ENCODE measurements around the gene EYA4. TPM values are rescaled to one million over a fixed set of nuclear protein-coding genes. Genes with fewer than 3 reads are reported as not detected.

EYA4 gene
- total RNA-seq, 2 donors from 2014 or later: 0.11 to 0.26 TPM

- H3K9me3 Mint-ChIP-seq: no peaks in the 10 kb centered on the region
Measured at GRCh38 chr6:133540361-133540760, 299.2 kb downstream of the EYA4 start.

GRCh38 chr6:133541040-133541439 is 299.9 kb downstream of the EYA4 start:
- no peak for DNase-seq
- Mint-ChIP-seq H3K36me3 (ENCODE audit: low read depth) (no peaks in the 10 kb centered on the region), H3K27ac (no peak overlapping the region), H3K4me3 (no peak overlapping the region), H3K9me3 (no peaks in the 10 kb centered on the region), H3K27me3 (ENCODE audit: insufficient read depth) (no peaks in the 10 kb centered on the region), H3K4me1 (no peaks in the 10 kb centered on the region)
- Histone ChIP-seq H3K4me3 (ENCODE audit: low read length) (no peak overlapping the region), H3K4me1 (ENCODE audit: control insufficient read depth, insufficient read depth, low read length) (no peaks in the 10 kb centered on the region), H3K27ac (ENCODE audit: low read depth, low read length) (no peak overlapping the region), H3K9me3 (ENCODE audit: control insufficient read depth, low read length) (no peaks in the 10 kb centered on the region), H3K9ac (ENCODE audit: extremely low read depth, low read length, poor library complexity, severe bottlenecking) (no peak overlapping the region), H3K27me3 (ENCODE audit: control insufficient read depth, insufficient read depth, low read length, poor library complexity, severe bottlenecking) (no peaks in the 10 kb centered on the region), H3K36me3 (ENCODE audit: control insufficient read depth, insufficient read depth, low read length) (no peaks in the 10 kb centered on the region)
- 92% methylated on average over 2 of the region's 2 CpGs; no CpG with 5 or more reads in 1 of the 2 experiments for WGBS, 2 experiments (ENCODE audit: insufficient coverage in 1 of 2, insufficient read length in 1 of 2)
- TF ChIP-seq, protein P1, sequence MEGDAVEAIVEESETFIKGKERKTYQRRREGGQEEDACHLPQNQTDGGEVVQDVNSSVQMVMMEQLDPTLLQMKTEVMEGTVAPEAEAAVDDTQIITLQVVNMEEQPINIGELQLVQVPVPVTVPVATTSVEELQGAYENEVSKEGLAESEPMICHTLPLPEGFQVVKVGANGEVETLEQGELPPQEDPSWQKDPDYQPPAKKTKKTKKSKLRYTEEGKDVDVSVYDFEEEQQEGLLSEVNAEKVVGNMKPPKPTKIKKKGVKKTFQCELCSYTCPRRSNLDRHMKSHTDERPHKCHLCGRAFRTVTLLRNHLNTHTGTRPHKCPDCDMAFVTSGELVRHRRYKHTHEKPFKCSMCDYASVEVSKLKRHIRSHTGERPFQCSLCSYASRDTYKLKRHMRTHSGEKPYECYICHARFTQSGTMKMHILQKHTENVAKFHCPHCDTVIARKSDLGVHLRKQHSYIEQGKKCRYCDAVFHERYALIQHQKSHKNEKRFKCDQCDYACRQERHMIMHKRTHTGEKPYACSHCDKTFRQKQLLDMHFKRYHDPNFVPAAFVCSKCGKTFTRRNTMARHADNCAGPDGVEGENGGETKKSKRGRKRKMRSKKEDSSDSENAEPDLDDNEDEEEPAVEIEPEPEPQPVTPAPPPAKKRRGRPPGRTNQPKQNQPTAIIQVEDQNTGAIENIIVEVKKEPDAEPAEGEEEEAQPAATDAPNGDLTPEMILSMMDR (conservative IDR thresholded peaks at IDR 0.05): no peak

More at GRCh38 chr6:133540361-133540760, 299.2 kb downstream of the EYA4 start:
- no peak overlapping the region for H3K27ac ChIP-seq (ENCODE audit: low read depth, low read length)
- Mint-ChIP-seq H3K27me3 (ENCODE audit: insufficient read depth) (no peaks in the 10 kb centered on the region), H3K36me3 (ENCODE audit: low read depth) (no peaks in the 10 kb centered on the region), H3K4me3 (no peak overlapping the region), H3K4me1 (no peaks in the 10 kb centered on the region), H3K27ac (no peak overlapping the region)
- WGBS, 2 experiments (ENCODE audit: insufficient coverage in 1 of 2, insufficient read length in 1 of 2): 90% methylated on average over 3 of the region's 3 CpGs; no CpG with 5 or more reads in 1 of the 2 experiments
- H3K9me3 ChIP-seq (ENCODE audit: control insufficient read depth, low read length): no peaks in the 10 kb centered on the region
- no peak for DNase-seq
- no peaks in the 10 kb centered on the region for H3K4me1 ChIP-seq (ENCODE audit: control insufficient read depth, insufficient read depth, low read length)
- TF ChIP-seq, protein P1 (conservative IDR thresholded peaks at IDR 0.05): no peak
- no peaks in the 10 kb centered on the region for H3K27me3 ChIP-seq (ENCODE audit: control insufficient read depth, insufficient read depth, low read length, poor library complexity, severe bottlenecking)
- H3K9ac ChIP-seq (ENCODE audit: extremely low read depth, low read length, poor library complexity, severe bottlenecking): no peak overlapping the region
- H3K36me3 ChIP-seq (ENCODE audit: control insufficient read depth, insufficient read depth, low read length): no peaks in the 10 kb centered on the region
- H3K4me3 ChIP-seq (ENCODE audit: low read length): no peak overlapping the region

DNA sequence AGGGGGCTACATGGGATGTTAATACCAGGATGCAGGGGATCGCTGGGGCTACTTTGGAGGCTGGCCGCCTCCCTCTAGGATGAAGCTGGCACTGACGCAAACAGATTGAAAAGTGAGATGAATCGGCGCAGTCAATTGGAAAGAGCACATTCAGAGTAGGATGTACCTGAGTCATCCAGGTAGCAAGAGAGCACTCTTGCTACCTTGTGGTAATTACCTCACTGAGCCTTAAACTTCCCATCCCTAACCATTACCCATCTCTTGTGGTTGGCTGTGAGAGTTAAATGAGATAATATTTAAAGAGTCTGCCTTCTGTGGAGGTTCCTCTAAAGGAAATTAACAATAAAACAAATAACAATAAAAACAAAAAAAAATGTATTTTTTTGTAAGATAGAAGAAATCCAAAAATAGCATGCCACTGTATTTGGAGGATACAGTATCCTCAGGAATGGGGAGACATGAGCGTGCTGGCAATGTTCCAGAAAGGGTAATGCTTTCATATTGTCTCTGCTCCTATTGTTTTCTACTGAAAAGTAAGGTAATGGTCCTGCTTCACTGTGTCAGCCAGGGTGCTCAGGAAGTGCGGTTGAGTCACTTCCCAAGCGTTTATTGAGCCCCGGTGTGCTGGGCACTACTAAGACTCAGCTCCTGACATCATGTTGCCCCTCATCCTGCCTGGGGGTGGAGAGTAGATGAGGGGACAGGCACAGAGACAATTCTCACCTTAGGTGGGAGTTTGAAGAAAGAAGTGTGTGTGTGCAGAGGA is 301.1 kb downstream of the EYA4 start:
- Histone ChIP-seq H3K27ac (ENCODE audit: low read depth, low read length) (no peak overlapping the region), H3K9ac (ENCODE audit: extremely low read depth, low read length, poor library complexity, severe bottlenecking) (no peak overlapping the region), H3K36me3 (ENCODE audit: control insufficient read depth, insufficient read depth, low read length) (no peaks in the 10 kb centered on the region), H3K4me3 (ENCODE audit: low read length) (no peak overlapping the region), H3K27me3 (ENCODE audit: control insufficient read depth, insufficient read depth, low read length, poor library complexity, severe bottlenecking) (no peaks in the 10 kb centered on the region), H3K4me1 (ENCODE audit: control insufficient read depth, insufficient read depth, low read length) (no peaks in the 10 kb centered on the region), H3K9me3 (ENCODE audit: control insufficient read depth, low read length) (no peaks in the 10 kb centered on the region)
- H3K4me3 Mint-ChIP-seq: no peak overlapping the region
- TF ChIP-seq, protein P1 (conservative IDR thresholded peaks at IDR 0.05): no peak
- H3K27ac Mint-ChIP-seq: no peak overlapping the region
- WGBS, 2 experiments (ENCODE audit: insufficient coverage in 1 of 2, insufficient read length in 1 of 2): 91 to 92% methylated on average over 7 to 9 of the region's 9 CpGs
- no peaks in the 10 kb centered on the region for H3K9me3 Mint-ChIP-seq
- H3K27me3 Mint-ChIP-seq (ENCODE audit: insufficient read depth): no peaks in the 10 kb centered on the region
- H3K36me3 Mint-ChIP-seq (ENCODE audit: low read depth): no peaks in the 10 kb centered on the region
- H3K4me1 Mint-ChIP-seq: no peaks in the 10 kb centered on the region
- DNase-seq: no peak

Measured in endodermal cell (in vitro differentiated cells).